NCI-H1092 treated with DMSO at 0.1 percent for 48 hours (cell line): Measurements from ENCODE around the gene SLF1.
"Not testable (repeated sequence)": the region's sequence is repeated elsewhere in the genome, so short reads cannot be mapped to it uniquely, and the experiment has no call there.

Experiments used
- DNase-seq: peaks from one replicate; lab custom pipeline; 2025; lab: John Stamatoyannopoulos, UW

SLF1 gene

DNA sequence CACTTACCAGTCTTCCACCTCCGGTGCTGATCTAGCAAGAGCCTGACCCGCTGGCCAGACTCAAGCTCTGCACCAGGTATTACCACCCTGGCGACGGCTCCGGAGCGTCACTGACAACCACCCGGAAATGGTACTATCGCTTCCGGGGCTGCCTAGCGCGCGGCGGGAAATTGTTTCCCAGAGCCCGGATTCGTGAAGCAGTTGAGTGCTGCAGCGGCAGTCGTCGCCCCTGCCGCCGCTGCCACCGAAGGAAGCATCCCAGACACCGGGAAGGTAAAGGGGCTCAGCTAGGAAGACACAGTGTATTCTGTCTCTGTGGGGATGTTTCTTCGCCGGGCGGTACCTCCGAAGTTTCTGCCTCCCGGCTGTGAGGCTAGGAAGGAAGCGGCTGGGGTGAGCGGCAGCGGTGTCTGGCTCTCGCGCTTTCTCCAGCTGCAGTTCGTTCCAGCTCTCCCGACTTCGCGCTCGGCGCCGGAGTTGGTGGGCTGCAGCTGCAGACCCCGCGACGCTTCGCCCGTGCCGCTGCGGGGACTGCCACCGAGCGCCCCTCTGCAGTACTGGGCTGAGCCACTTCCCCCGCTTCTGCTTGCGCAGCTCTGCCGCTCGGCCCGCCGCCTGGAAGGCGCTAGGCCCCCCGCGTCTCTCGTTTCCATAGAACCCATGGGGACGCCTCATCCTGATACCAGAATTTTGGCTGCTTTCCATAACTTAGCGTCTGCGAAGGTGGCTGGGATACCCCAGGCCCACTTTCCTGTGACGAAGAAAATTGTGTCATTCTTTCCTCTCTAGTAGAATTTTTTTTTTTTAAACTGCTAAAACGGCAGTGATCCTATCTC is at the start of gene SLF1, which contains the start of gene KIAA0825:
TSS of gene SLF1 (plus strand) at position 177 of the 836 bp plus-strand sequence. CDS start 10,142 bp downstream, outside the sequence.
TSS of gene KIAA0825 (minus strand) at position 112 of the 836 bp plus-strand sequence. CDS start 81,478 bp downstream, outside the sequence.
- peak; percentile 82 for DNase-seq

DNA sequence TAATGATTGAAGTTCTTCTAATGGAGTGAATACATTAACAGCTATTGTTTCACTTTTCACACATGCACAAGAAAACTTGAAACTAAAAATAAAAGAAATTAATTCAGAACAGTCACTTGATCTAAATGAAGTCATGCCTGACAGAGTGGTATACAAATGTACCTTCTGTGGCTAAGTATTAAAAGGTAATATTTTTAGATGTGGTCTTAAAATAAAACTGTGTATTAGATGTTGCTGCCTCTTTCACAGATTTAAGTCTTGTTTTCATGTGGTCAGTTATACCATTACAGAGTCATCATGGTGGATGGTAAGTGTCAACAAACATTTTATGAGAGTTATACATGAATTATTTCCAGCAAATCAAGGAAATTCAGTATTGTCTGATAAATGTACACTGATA is 47.1 kb upstream of the SLF1 start:
- no peak for DNase-seq

DNA sequence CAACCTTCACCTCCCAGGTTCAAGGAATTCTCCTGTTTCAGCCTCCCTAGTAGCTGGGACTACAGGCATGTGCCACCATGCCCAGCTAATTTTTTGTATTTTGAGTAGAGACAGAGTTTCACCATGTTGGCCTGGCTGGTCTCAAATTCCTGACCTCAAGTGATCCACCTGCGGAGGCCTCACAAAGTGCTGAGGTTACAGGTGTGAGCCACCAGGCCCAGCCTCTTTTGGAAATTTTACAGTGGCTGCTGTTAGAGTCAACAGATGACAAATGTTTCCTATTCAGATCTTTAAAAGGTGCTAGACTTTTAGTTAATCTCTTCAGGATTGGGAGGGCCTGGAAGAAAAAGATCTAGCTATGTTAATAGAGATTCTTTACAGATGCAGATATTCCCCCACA is 45.1 kb upstream of the SLF1 start:
- not testable (repeated sequence) for DNase-seq

DNA sequence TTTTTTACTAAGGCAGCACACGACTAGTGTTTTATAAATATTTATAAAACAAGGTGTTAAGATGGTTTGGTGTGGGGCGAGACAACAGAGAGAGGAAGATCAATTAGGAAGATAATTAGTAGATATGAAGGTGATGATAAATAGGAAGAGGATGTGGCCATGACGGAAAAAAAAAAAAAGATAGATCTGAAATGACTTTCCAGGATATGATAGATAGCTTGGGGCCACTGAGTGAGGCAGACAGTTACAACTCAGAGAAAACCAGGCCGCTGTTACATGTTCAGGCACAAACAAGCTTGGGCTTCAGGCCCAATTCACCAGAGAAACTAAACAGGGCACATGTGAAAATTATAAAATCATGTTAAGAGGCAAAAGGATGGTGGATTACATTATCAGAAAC is 43.3 kb upstream of the SLF1 start:
- no peak for DNase-seq

DNA sequence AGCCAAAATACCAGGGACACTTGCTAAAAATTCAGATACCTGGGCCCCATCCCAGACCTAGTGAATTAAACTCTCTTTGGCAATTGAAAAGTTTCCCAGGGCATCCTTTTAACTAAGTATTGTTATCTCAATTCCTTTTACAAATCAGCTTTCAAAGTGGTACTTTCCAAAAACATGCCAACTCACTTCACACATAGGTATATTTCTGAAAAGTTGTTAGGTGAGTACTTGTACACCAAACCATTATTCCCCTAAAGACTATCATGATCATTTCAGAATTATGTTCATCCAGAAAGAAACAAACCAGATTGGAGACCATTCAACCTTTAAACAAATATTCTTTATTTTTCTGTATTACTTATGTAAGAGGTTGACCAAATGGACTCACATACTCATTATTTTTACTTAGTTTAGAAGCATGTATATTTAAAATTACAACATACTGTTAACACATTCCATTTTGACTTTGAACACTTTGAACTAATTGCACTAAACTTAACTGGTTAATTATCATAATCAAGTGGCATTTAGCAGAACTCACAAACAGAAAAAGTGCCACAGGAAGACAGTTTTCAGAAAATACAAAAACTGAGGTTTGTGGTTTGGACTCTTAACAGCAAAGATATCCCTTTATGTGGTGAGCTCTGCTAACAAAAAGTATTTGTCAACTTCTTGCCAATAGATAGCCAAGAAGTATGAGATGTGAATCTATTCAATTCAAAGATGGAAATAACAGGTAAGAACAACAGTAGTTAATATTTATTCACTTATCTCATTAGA is 40.8 kb upstream of the SLF1 start:
- no peak for DNase-seq

DNA sequence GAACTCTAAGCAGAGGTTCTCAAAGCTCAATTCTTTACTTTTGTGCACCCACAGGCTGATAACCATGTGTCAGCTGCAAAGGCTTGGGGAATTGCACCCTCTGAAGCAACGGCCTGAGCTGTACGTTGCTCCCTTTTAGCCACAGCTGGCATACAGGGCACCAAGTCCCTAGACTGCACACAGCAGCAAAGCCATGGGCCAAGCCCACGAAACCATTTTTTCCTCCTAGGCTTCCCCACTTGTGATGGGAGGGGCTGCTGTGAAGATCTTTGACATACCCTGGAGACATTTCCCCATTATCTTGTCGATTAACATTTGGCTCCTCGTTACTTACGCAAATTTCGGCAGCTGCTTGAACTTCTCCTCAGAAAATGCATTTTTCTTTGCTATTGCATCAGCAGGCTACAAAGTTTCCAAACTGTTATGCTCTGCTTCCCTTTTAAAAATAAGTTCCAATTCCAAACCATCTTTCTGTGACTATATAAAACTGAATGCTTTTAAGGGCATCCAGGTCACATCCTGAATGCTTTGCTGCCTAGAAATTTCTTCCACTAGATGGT is 23.1 kb upstream of the SLF1 start:
- DNase-seq: no peak

DNA sequence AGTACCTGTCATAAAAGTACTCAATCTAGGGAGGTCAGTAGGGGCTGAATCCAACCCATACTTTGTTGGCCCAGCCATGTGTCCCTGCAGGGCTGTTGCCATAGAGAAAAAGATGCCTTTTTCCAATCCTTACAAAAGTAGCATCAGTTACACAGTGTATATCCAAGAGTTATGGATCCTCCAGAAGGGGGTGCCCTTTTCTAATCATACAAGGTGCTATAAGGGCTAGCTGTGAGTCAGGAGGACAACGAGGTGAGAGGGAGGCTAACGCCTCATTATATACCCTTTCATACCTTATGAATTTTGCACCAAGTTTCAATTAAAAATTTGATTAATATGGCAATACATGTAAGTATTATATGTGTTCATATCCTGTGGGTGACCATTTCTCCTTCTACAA is 4.9 kb upstream of the SLF1 start:
- DNase-seq: no peak

DNA sequence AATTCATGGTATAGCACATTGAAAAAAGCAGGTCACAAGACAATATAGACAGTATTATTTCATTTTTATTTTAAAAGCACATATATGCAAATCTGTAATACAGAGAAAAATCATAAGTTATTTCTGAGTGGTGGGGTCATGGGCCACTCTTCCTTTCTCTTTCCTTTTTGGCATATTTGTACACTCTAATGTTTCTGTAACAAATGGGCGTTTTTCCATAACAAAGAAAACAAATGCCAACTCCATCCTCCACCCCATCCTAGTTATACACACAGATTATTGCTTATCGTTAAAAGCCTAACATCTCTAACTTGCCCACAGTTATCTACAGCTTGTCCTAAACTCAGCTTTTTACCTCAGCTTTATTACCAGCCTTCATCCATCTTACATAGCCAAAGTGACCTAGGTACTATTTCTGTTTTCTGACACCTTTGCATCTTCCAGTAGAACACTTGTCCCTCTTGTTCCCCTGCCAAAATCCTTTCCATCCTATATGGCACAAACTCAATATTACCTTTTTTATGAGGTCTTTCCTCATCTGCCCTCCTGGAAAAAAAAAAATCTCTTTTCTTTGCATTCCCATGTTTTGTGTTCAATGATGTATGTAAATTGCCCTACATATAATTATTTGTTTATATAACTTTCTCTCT is 4.2 kb upstream of the SLF1 start:
- no peak for DNase-seq

DNA sequence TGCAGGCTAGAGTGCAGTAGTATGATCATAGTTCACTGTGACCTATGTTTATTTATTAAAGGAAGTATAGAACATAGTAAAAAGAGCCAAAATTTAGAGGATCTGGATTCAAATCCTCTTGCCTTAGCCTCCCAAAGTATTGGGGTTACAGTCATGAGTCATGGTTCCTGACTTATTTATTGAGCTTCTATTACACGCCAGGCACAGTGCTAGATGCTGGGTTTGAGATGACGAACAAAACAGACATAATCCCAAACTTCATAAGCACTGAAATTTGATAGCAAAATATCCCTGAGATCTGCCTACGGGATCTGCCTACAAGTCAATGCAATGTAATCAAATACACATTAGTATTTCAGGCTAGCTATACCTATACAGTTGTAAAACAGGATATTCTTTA is 2.6 kb upstream of the SLF1 start:
- no peak for DNase-seq

DNA sequence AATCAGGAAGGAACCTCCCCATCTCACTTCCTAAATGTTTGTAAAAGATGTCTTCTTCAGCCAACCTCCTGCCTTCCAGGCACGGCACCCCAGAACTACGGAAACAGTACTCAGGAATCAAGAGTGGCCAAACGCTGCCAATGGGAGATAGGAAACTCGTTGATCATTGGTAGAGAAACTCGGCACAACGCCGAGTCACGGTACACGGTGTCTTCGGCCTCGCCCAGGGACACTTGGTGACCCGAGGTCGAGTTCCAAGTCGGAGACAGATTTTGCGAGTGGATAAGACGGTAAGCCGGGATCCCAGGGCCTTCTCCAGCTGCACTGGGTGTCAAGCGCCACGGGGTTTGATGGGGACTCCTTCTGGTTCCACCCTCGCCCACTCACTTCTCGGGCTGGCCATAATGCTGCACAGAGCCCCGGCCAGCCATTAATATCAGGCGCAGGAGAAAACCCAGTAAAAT is 408 bp upstream of the SLF1 start:
- peak; percentile 40 for DNase-seq

DNA sequence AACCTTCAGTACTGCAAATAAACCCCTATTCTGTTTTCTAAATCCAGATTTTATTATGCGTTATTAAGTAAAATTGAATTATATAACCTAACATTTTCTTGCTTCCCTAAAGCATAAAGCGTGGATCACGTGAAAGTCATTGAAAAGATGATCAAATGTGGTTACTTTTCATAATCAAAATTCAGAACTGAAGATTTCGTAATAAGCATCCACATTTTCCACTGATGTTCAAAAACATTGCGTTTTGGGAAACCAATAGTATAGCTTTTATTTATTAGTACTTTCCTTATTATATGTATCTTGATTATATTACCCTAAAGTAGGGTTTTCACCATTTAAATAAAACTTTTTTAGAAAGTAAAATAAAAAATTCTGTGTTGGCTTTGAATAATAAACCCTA is 1.8 kb downstream of the SLF1 start:
- no peak for DNase-seq

DNA sequence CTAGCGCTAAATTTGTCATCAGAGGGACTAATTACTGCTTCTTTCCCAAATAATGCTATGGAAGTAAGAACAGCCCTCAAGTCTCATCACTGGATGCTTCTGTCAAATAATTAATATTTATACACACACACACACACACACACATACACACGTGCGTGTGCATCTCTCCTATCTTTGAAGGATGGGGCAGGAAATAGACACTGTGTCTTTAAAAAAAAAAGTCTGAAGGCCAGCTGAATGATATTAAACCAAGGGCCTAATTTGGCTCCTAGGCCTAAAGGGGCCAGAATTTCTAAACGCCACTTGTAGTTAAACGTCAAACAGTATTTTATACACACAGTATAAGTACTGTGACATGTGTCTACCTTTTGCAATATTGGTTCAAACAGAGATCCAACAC is 3.3 kb downstream of the SLF1 start:
- DNase-seq: no peak

DNA sequence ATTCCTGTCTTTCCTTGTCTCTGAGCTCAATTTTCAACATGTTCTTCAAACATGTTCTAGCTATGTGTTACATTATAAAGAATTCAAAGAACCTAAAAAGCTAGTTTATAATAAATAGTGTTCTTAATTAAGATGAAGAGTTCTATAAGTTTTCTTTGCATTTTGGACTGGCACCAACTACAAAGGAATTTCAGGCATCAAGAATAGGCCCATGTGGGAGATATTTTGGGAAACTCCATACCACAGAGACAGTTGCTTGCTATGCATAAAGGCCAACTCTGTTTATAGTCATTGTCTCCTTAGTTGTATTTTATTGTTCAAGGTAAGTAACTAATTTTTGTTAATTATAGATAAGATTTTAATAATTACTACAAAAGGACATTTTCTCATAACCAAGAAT is 4.5 kb downstream of the SLF1 start:
- DNase-seq: no peak

DNA sequence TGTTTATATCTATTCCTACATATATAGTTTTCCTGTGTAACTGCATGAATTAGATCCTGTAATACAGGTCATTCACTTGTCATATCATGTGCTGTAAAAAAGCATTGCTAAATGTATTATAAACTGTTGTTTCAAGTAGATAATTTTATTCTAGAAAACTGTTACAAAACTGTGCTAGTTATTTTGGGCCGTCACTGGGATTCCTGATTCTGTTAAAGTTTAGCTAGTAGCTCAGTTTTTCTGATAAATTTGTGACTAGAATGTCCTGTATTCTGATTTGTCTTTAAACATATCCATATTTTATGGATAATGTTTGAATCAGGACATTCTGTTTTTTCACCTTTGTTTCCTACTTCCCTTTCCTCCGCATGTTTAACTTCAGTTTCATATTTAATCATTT is 5.4 kb downstream of the SLF1 start:
- DNase-seq: no peak

DNA sequence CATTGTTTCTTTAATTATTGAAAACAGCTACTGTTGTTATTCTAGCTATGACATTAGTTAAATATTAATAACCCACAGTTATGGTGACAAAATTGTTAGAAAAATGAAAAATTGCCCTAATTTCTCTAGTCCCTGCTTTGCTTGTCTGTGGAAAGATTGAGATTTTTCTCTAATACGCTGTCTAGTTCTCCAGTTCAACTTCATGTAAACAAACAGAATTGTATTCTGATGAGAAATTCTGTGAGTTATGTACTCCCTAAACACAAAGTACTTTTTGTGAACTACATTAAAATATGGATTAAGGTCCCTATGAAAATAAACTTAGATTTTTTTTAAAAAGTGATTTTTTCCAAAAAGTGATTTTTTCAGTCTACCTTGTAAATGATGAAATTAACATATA is 8.7 kb downstream of the SLF1 start:
- DNase-seq: no peak

DNA sequence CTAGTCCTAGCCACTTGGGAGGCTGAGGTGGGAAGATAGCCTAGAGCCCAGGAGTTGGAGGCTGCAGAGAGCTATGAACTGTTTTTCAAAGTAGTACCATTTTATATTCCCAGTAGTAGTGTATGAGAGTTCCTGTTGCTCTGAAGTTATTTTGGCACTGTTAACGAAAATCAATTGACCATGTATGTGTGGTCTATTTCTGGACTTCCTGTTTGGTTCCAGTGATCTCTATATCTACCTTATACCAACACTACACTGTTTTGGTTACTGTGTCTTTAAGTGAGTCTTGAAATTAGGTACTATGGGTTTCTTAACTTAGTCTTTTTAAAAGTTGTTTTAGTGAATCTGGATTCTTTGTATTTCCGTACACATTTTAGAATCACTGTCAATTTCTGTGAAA is 13.6 kb downstream of the SLF1 start:
- DNase-seq: no peak

DNA sequence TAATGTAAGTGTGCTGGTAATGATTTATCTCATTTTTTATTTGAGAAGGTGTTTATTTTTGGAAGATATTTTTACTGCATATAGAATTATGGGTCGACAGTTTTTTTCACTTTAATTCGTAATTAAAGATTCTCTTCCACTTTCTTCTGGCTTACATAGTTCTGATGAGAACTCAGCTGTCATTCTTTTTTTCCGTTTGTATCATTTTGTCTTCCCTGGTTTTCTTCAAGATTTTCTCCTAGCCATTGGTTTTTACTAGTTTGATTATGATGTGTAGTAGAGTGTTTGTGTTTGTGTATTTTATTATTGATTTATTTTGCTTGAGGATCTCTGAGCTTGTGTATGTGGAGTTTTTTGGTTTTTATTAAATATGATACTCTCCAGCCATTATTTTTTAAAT is 21.7 kb downstream of the SLF1 start:
- no peak for DNase-seq

DNA sequence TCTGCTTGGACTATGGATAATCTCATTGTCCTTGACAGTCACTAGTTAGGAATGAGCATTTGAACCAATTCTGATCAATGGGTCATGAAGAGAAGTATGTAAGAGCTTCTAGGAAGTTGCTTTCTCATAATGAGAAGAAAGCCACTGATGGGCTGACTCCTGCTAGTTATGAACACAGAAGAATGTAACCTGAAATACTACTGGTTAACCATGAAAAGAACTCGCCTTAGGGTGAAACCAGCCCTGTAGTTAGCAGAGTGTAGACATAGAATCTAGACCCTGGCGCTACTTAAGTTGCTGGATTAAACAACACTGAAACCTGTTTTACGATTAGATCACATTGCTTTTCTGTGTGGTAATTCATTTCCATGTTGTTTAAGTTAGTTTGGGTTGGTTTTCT is 26.6 kb downstream of the SLF1 start:
- DNase-seq: no peak

DNA sequence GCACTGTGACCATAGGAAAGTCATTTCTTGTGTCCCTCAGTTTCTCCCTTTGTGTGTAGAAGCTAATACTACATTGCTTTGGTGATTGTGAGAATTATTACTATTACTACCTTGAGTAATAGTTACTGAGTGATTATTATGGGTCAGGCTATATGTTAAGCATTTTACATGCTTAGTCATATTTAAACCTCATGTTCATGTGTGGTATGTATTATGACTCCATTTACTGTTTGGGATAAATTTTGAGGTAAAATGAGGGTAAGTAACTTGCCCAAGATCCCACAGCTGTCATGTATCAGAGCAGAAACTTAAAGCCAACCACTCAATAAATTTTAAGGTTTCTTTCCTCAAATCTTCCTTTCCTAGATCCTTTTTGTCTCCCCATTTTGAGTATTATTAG is 28.3 kb downstream of the SLF1 start:
- DNase-seq: no peak

DNA sequence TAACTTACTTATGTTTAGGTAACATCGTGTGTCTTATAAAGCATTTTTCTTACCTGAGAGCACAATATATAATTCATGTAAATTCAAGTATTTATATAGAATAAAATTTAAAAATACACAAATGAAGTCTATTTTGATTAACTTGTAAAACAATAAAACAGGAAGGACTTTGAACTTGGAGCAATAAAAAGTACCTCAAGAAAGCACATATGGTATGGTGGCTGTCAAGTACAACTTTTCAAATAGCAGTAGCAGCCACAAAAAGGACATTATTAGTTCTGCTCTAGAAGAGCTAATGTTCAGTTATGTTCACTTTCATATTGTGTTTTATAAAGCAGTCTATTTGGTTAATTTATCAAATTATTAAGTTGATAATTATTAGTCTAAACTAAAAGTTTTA is 31.4 kb downstream of the SLF1 start:
- no peak for DNase-seq

DNA sequence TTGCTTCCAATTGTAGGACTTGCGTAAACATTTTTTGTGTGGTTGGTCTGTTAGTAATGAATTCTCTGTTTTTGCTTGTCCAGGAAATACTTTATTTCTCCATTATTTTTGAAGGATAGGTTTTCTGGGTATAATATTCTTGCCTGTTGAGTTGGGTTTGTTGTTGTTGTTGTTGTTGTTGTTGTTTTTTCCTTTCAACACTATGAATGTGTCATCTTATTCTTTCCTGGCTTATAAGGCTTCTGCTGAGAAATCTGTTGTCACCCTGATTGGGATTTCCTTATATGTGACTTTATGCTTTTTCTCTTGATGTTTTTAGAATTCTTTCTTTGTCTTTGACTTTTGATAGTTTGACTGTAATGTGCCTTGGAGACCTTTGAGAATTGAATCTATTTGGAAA is 39.8 kb downstream of the SLF1 start:
- no peak for DNase-seq

DNA sequence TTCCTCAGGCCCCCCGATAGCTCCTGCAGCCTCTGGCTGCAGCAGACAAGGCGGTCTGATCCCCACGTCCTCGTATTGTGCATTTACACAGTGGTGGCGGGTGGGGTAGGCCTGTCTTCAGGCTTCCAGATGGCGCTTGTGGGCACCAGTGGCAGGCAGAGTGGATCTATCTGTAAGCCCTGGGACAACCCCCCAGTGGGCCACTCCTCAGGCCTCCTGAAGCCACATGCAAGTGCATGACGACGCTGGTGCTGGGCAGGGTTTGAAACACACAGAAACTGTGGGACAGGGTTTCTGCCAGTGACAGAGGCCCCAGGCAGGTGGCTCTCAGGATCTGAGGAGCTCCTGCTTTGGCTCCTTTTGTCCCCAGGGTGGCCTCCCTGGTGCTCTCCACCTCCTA is 42.0 kb downstream of the SLF1 start:
- DNase-seq: no peak
